AG04449 (cell line): ENCODE data around the gene STAM.

Source experiments
- CTCF ChIA-PET: fragments of 350-600 bp; formaldehyde crosslinking; extraction: SDS; loops from one replicate; lab custom pipeline; 2021; ENCODE audit warnings: antibody characterized with exemption; lab: Yijun Ruan, JAX
- POLR2A ChIA-PET: fragments of 400-600, 350-600 bp; formaldehyde crosslinking; extraction: SDS; loops from one replicate; lab custom pipeline; 2020; ENCODE audit warnings: antibody characterized with exemption, inconsistent platforms; lab: Yijun Ruan, JAX
- DNase-seq: peaks from one replicate; pipeline ENCODE4 v3.0.0-alpha.2; 2010; ENCODE audit warnings: low read depth, low spot score
- H3K4me3 ChIP-seq: 2 replicates; pipeline ENCODE4 v1.5.1; 2011; ENCODE audit warnings: low read depth, mild to moderate bottlenecking, control low read depth, low read length
- CTCF ChIP-seq: IDR thresholded peaks from one replicate; pipeline ENCODE4 v1.5.1; 2011; ENCODE audit warnings: mild to moderate bottlenecking, moderate library complexity, low read length, control low read depth, inconsistent platforms; ENCODE audit not compliant: insufficient read depth; ENCODE audit errors: missing control alignments

Gene STAM

DNA sequence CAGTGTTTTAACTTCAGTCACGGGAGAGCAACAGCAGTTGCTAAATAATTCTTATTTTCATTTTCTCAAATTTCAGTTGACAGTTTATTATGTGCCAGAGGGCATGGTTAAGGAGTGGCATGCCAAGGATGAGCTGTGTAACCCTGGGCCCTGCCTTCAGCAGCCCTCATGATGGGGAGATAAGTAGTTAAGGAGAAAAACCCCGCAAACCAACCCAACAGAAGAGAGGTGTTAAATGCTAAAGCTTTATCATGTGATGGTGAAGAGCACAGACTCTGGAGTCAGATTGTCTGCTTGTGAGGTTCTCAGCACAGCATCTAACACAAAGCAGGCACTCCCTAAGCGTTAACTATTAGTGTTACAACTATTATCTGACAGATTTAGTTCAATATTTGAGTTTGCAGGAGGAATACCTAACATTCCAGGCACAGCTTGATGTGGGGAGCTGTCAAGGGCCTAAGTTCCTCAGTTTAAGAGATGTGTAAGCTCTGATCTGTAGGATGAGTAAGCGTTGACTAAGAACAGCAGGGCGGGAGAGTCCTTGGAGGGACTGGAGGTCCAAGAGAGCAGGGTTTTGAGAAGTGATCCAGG is 29.6 kb downstream of the STAM start:
- ChIA-PET CTCF (interaction anchor here (0.9 to 2.0 kb wide), 4 partner anchors 13 to 65 kb away, joined by 3 to 7 read pairs (median 4); partner anchors contain the start of gene HACD1), POLR2A (interaction anchor here (0.5 to 1.3 kb wide), 3 partner anchors 24 to 30 kb away, joined by 3 to 10 read pairs (median 3); partner anchors contain the start of gene STAM)
- H3K4me3 ChIP-seq = no peak overlapping the region
- TF ChIP-seq CTCF = no peak
- DNase-seq = peak; percentile 84

- CTCF ChIA-PET = interaction anchor here (1.2 to 1.4 kb wide), 2 partner anchors 32 to 68 kb away, joined by 4 to 5 read pairs; no protein-coding TSS in a partner anchor
- no peak for DNase-seq
- no peak overlapping the region for H3K4me3 ChIP-seq
- POLR2A ChIA-PET = no interaction called here
- no peak for TF ChIP-seq CTCF
These were observed 30.6 kb downstream of the STAM start for GRCh38 chr10:17674566-17674965.

GRCh38 chr10:17675638-17676037 is 31.7 kb downstream of the STAM start:
- TF ChIP-seq CTCF = no peak
- no peak for DNase-seq
- ChIA-PET CTCF (no interaction called here), POLR2A (interaction anchor here (1.2 kb wide), 1 partner anchor 31 kb away, joined by 6 read pairs; the partner anchor contains the start of gene STAM)
- no peak overlapping the region for H3K4me3 ChIP-seq

DNA sequence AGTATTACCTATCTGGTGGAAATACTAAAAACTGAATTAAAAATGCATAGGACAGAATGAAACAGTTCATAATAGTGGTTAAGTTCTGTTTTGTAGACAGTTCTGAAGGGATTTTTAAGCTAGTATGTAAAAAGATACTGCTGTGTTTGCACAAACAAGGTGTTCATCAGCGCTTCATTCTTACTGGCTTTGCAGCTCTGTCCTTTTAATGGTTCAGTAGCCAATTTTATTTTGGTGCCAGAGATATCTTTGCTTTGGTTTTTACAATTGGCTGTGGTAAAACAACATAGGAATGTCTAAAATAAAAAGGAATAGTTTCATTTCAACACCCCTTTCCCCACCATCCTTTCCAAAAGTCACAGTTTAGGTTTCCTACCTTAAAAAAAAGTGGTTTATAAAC is 33.0 kb downstream of the STAM start:
- no peak for DNase-seq
- POLR2A ChIA-PET = interaction anchor here (1.2 kb wide), 1 partner anchor 33 kb away, joined by 6 read pairs; the partner anchor contains the start of gene STAM
- no peak for TF ChIP-seq CTCF
- CTCF ChIA-PET = interaction anchor here (0.9 kb wide), 1 partner anchor 24 kb away, joined by 3 read pairs; no protein-coding TSS in a partner anchor
- H3K4me3 ChIP-seq = no peak overlapping the region

DNA sequence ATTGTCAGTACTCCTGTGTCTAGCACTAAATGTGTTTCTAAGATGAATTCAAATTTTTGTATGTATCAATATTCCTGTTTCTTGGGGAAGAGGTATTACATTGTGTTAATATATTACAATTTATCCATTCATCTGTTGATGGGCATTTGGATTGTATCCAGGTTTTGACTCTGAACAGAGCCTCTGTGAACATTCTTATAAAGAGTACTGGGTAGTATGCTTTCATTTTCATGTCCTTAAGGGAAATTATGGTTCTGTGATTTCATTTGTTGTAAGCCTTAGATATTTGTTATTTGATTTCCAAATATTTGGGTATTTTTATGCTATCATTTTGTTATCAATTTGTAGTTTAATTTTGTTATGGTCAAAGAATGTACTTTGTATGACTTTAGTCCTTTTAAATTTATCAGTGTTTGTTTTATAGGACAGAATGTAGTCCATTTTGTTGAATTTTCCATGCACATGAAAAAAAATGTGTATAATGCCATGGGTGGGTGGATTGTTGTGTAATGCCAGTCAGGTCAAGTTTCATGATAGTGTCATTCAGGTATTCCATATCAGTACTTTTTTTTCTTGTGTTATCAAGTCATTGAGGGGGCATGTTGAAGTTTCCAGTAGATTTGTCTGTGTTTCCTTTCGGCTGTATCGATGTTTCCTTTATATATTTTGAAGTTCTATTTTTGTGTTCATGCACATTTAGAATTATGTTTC is 38.4 kb downstream of the STAM start:
- no peak for TF ChIP-seq CTCF
- POLR2A ChIA-PET = no interaction called here

GRCh38 chr10:17683541-17683940 is 39.6 kb downstream of the STAM start:
- ChIA-PET POLR2A (no interaction called here), CTCF (no interaction called here)
- DNase-seq = no peak
- no peak overlapping the region for H3K4me3 ChIP-seq
- TF ChIP-seq CTCF = no peak

More for the DNA sequence above, 38.4 kb downstream of the STAM start:
- H3K4me3 ChIP-seq = no peak overlapping the region
- CTCF ChIA-PET = no interaction called here
- no peak for DNase-seq
